H1 (cell line): ENCODE results near the gene CCDC88C. TPM values are rescaled to one million over a fixed set of nuclear protein-coding genes. Genes with fewer than 3 reads are reported as not detected.

Experiments
- FOSL1 ChIP-seq: IDR thresholded peaks from 2 replicates; pipeline ENCODE4 v1.6.1; 2011; ENCODE audit warnings: mild to moderate bottlenecking, low read depth, low read length, moderate library complexity; ENCODE audit not compliant: insufficient read depth
- polyA plus RNA-seq, 7 experiments: library from polyadenylated mRNA; depleted of rRNA in 3 of 7; stranded (reverse) in 5 of 7; unstranded in 2 of 7; fragments of >200 nt in 5 of 7; fragments of 200-250 nt in 2 of 7; gene quantifications; 1 replicate in 5 of 7; 2 replicates in 1 of 7; 4 replicates in 1 of 7; pipeline versions ENCODE4 v1.2.1 to v1.2.3, GENCODE V29; 2011 to 2013; ENCODE audit warnings: missing spikeins in 2 of 7, mixed read lengths in 2 of 7
- total RNA-seq: library from RNA; stranded (reverse); fragmentation: NEBNext Ultra II Directional; extraction: Animal tissue kit (Norgen Biotek cat#: 25700); gene quantifications from 2 replicates; pipeline ENCODE4 v1.2.1, GENCODE V29; 2021
- TF ChIP-seq, protein P1 (sequence below): fragments of 300-600 bp; sonication (generic); IDR thresholded peaks from 2 replicates; pipeline ENCODE4 v1.7.1; 2012; ENCODE audit warnings: low read length, moderate library complexity, mild to moderate bottlenecking, inconsistent platforms; ENCODE audit not compliant: insufficient replicate concordance

Gene CCDC88C
- total and polyA plus RNA-seq, 2 of the 8 experiments (the other 6 are each of a cell fraction or from before 2014, with no cell fraction given), result 10.3 to 57.7 TPM

DNA sequence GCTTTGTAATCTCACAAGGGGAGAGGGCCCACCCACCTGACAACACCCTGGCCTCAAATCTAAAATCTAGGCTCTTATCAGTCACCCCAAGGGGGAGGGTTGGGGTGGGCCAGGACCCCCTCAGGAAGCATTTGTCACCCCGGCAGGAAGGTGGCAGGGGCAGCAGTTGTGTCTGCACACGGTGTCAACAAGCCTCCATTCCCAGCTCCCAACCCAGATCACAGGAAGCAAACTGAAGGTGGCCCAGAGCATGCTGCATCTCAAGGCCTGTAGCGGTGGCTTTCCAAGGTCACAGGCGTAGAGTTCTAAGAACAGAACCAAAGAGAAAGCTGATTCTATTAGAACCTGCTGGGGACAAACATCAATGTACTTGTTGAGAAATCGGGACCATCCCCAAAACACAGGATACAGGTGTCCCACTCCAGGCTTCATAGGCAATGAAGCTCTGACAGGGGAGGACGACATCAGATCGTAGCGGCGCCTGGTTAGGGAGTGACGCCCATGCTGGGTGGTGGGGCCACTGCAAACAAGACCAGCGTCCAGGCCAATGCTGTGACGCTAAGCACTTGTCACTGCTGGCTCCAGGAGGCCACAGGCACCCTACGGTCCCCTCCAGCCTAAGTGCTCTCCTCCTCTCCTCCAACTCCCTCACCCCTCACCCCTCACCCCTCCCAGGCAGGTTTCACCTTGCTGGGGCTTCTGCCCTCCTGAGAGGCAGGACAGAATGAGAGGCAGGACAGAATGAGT is 52.9 kb downstream of the CCDC88C start (continued):
- TF ChIP-seq, protein P1, sequence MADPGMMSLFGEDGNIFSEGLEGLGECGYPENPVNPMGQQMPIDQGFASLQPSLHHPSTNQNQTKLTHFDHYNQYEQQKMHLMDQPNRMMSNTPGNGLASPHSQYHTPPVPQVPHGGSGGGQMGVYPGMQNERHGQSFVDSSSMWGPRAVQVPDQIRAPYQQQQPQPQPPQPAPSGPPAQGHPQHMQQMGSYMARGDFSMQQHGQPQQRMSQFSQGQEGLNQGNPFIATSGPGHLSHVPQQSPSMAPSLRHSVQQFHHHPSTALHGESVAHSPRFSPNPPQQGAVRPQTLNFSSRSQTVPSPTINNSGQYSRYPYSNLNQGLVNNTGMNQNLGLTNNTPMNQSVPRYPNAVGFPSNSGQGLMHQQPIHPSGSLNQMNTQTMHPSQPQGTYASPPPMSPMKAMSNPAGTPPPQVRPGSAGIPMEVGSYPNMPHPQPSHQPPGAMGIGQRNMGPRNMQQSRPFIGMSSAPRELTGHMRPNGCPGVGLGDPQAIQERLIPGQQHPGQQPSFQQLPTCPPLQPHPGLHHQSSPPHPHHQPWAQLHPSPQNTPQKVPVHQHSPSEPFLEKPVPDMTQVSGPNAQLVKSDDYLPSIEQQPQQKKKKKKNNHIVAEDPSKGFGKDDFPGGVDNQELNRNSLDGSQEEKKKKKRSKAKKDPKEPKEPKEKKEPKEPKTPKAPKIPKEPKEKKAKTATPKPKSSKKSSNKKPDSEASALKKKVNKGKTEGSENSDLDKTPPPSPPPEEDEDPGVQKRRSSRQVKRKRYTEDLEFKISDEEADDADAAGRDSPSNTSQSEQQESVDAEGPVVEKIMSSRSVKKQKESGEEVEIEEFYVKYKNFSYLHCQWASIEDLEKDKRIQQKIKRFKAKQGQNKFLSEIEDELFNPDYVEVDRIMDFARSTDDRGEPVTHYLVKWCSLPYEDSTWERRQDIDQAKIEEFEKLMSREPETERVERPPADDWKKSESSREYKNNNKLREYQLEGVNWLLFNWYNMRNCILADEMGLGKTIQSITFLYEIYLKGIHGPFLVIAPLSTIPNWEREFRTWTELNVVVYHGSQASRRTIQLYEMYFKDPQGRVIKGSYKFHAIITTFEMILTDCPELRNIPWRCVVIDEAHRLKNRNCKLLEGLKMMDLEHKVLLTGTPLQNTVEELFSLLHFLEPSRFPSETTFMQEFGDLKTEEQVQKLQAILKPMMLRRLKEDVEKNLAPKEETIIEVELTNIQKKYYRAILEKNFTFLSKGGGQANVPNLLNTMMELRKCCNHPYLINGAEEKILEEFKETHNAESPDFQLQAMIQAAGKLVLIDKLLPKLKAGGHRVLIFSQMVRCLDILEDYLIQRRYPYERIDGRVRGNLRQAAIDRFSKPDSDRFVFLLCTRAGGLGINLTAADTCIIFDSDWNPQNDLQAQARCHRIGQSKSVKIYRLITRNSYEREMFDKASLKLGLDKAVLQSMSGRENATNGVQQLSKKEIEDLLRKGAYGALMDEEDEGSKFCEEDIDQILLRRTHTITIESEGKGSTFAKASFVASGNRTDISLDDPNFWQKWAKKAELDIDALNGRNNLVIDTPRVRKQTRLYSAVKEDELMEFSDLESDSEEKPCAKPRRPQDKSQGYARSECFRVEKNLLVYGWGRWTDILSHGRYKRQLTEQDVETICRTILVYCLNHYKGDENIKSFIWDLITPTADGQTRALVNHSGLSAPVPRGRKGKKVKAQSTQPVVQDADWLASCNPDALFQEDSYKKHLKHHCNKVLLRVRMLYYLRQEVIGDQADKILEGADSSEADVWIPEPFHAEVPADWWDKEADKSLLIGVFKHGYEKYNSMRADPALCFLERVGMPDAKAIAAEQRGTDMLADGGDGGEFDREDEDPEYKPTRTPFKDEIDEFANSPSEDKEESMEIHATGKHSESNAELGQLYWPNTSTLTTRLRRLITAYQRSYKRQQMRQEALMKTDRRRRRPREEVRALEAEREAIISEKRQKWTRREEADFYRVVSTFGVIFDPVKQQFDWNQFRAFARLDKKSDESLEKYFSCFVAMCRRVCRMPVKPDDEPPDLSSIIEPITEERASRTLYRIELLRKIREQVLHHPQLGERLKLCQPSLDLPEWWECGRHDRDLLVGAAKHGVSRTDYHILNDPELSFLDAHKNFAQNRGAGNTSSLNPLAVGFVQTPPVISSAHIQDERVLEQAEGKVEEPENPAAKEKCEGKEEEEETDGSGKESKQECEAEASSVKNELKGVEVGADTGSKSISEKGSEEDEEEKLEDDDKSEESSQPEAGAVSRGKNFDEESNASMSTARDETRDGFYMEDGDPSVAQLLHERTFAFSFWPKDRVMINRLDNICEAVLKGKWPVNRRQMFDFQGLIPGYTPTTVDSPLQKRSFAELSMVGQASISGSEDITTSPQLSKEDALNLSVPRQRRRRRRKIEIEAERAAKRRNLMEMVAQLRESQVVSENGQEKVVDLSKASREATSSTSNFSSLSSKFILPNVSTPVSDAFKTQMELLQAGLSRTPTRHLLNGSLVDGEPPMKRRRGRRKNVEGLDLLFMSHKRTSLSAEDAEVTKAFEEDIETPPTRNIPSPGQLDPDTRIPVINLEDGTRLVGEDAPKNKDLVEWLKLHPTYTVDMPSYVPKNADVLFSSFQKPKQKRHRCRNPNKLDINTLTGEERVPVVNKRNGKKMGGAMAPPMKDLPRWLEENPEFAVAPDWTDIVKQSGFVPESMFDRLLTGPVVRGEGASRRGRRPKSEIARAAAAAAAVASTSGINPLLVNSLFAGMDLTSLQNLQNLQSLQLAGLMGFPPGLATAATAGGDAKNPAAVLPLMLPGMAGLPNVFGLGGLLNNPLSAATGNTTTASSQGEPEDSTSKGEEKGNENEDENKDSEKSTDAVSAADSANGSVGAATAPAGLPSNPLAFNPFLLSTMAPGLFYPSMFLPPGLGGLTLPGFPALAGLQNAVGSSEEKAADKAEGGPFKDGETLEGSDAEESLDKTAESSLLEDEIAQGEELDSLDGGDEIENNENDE, result no peak
- no peak for TF ChIP-seq FOSL1
